GM18861 (cell line): ENCODE results near the gene ABLIM2.

Source experiments
- ATAC-seq: cut with Tn5 transposase; IDR thresholded peaks from one replicate; pipeline ENCODE4 v1.9.1; 2021; ENCODE audit not compliant: unreplicated experiment

The ABLIM2 gene

GRCh38 chr4:8123389-8123788, 35.2 kb downstream of the ABLIM2 start:
- ATAC-seq = no peak

- ATAC-seq = no peak
Measured at GRCh38 chr4:8122746-8123145, 35.9 kb downstream of the ABLIM2 start.

DNA sequence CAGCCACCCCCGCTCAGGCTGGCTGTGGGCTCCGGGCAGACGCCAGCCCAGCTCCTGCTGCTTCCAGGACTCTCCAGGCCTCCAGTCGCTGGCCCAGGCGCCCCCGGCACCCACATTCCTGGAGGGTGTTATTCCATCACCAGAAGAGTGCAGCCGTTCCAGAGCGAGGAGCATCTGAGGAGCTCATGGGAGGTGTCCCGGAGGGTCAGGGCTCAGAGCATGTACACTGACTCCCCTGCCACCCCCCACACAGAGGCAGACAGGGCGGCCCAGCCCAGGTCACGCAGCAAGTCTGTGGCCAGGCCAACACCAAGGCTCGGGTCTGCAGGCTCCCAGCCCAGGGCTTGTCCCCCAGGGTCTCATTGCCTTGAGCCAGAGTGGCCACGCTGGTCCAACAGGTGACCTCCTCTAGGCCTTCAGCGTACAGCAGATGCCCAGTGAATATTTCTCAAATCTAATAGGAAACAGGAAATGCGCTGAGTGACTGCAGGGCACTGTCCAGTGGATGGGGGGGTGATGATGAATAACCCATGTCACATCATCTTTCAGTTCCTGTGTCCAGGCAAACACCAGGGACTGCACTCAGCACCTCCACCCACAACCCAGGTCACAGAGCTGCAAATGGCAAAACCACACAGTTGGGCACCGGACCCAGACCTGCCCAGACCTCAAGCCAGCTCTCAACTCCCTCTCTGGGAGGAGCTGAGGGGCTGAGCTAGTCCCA, 37.2 kb downstream of the ABLIM2 start:
- ATAC-seq = no peak

DNA sequence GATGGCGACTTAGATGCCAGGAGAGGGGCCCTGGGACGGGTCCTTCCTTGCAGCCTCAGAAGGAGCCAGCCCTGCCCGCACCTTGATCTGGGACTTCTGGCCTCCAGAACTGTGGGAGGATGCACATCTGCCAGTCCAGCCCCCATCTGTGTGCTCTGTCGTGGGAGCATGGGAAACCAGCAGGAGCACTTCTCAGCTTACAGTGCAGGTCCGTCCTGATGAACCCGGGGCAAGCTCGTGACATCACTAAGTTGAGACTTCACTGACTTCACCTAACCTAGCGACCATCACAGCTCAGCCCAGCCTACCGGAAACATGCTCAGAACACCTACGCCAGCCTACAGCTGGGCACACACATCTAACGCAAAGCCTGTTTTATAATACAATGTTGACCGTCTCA, 38.1 kb downstream of the ABLIM2 start:
- no peak for ATAC-seq

- ATAC-seq = no peak
Measured at GRCh38 chr4:8119877-8120276, 38.7 kb downstream of the ABLIM2 start.

GRCh38 chr4:8118531-8118930, 40.1 kb downstream of the ABLIM2 start:
- no peak for ATAC-seq

DNA sequence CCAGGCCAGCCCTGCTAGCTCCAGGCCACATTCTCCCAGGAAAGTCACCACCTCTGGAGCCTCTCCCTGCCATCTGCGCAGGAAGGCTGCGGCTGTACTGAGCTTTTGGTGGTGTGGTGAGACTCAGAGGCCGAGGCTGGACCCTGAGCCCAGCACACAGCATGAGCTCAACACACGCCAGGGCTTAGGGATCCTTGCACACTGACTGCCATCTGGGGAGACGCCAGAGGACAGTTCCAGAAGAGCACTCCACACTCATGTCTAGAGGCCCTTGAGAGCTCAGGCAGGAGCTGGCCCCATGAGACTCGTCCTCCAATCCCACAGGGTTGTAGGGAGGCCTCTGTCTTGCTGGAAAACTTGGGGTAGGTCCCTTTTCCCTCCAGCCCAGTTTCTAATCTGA, 40.6 kb downstream of the ABLIM2 start:
- ATAC-seq = no peak

DNA sequence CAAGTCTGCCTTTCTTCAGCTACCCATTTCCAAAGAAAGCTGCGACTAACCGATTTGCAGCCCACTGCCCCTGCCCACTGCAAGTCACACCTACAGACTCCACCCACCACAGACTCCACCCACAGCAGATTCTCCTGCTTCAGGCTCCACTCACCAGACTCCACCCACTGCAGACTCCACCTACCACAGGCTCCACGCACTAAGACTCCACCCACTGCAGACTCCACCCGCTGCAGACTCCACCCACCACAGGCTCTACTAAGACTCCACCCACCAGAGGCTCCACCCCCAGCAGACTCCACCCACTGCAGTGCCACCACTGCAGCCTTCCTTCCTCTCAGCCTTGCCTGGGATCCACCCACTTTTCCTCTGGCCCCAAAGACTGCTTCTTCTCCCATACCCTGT, 41.3 kb downstream of the ABLIM2 start:
- ATAC-seq = no peak

DNA sequence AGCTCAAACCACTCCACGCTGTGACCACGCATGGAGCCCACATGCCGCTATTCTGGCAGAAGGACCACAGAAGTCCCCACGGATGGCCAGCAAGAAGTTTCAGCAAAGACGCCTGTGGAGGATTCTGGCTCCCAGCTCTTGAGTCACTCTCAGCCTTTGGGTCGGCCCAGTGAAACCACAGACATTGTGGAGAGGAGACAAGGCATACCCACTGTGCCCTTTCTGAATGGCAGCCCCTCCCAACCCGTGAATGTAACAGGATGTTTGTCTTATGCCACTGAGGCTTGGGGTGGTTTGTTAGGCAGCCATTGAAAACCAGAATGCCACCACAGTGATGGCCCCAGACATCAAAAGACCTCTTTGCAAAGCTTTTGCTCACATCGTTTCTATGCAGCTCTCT, 42.7 kb downstream of the ABLIM2 start:
- no peak for ATAC-seq

- ATAC-seq = no peak
Measured at GRCh38 chr4:8115203-8115520, 43.5 kb downstream of the ABLIM2 start.

DNA sequence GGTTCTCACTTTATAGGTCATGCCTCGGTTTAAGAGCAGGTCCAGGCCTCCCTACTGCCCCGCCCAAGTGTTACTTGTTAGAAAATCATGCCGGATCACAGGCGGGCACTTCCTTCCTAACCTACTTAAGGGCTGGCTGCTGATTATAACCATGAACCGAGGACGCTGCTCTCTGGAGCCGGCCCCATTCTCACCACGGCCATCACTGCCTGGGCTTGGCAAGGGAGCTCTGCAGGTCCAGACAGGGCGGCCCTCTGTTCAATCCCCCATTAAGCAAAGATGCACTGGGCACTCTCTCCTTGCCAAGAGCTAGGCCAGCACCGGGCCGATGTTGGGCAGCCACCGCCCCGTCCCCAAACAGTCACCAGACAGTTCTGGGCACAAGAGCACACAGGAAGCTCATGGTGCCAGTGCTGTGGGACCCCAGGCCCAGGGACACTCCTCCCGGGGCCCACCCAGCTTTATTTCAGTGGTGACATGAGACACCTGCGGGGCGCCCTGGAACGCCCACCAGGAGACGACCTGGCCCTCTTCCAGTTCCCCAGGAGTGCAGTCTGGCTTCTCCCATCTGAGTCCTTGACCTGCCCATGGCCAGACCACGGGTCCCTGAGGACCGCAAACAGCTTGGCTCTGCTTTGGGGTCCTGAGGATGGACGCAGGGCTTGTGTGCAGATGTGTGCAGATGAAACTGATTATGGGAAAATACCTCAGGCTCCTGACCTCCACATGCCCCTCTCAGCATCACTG, 44.0 kb downstream of the ABLIM2 start:
- ATAC-seq = no peak

- ATAC-seq = no peak
Measured at GRCh38 chr4:8113611-8114377, 44.8 kb downstream of the ABLIM2 start.

GRCh38 chr4:8112672-8113071, 45.9 kb downstream of the ABLIM2 start:
- no peak for ATAC-seq

GRCh38 chr4:8112036-8112576, 46.5 kb downstream of the ABLIM2 start:
- no peak for ATAC-seq

- no peak for ATAC-seq
Measured at GRCh38 chr4:8110071-8110986, 48.3 kb downstream of the ABLIM2 start.

DNA sequence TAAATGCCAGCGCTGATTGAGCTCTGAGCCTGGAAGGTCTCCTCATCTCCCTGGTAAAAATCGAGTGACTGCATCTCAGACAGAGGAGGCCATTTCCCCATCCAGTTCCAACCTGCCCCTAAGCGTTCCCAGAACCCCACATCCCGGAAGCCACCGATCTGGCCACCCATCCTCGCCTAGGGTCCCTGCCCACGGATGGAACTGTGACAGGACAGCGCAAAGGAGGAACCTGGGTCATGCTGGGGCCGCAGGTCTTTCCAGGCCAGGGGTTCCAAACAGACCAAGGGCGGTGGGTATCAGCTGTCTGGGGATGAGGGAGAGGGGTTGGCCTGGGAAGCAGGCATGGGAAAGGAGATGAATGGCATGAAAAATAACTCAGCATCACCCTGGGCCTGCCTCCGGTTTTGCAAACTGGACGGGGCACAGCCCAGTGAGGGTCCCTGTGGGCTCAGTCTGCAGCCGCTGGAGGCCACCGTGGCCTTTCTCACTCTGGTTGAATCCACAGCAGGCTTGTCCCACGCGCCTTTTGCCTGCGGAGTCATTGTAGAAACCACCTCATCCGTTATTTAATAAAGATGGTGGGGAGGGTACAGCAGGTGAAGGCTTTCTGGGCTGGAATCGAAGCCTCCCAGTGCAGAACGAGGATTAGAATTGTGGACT, 49.1 kb downstream of the ABLIM2 start:
- no peak for ATAC-seq

DNA sequence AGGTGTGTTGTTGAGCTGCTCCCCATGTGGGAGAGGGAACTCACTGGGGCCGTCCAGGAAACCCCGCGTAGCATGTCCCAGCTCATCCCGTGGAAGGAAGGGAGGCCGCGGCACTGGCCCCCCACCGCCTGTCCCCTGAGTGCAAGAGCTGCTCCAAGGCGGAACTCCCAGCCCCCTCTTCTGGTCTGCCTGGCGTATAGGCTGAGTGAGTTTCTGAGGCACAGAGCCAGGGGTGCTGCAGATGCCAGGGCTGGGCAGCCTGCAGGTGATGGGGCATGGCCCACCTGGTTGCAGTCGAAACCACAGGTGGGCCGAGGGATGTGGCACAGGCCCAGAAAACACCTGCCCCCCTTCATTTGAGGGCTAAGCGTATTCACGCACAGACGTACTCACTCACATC, 49.6 kb downstream of the ABLIM2 start:
- no peak for ATAC-seq

DNA sequence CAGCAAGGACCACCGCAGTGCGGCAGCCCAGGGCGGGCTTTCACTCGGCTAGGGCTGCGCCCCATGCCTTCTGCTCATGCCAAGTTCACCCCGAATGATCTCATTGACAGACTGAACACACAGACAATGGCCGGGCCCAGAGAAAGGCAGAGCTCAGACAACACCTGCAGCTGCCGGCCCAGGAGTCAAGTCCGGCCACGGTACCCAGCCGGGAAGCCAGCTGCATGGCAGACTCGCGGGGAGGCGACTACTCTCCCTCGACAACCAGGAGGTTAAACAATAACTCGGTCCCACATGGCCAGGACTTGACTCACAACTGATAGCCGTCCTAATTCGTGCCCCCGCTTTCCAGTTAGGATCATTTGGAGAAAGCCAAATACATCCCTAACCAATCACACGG, 50.4 kb downstream of the ABLIM2 start:
- no peak for ATAC-seq

DNA sequence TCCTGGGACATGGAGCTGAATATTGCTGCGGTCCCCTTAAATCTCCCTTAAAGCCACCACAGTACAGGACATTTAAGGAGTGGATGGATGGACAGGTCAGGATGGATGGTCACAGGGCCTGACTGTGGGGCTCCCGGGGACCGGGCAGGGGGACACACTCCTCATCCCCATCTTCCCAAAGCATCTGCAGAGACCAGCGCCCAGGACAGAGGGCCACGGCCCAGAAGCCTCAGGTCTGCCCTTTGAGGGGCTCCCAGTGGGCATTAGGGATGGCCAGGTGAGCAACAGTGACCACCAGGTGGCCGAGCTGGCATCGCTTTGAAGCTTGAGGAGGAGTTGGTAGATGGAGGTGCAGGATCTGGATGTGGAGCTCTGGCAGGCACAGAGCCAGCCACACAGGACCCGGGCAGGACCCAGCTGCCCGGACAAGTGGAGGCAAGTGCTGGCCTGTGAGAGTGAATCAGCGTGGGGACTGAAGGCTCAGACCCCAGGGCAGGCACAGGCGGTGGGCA, 51.4 kb downstream of the ABLIM2 start:
- no peak for ATAC-seq

DNA sequence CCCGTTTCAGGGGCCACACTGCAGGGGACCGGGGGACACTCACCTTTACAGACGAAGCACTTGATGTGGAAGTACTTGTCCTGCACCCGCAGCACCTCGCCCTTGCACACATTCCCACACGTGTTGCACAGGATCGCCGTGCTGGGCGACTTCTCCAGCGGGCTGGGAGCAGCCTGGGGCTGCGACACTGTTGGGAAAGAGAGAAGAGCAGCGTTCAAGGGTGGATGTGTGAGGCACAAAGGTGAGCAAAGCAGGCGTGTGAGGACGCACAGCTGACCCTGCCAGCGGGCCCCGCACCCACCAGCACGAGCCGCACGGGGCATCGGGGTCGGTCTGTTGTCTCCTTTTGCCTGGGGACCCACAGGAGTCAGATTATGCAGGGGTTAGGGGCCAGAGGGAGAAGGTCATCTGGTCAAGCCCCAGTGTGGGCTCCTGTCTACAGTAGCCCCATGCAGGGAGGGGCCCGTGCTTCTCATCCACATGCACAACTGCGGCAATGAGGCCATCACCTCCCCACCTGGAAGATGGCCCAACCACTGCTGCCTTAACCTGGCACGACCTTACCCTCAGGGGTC, 52.1 kb downstream of the ABLIM2 start:
- no peak for ATAC-seq
